Right atrium auricular region (tissue), 2 donors: Measurements from ENCODE around the gene UBR3. TPM values are rescaled to one million over a fixed set of nuclear protein-coding genes. Genes with fewer than 3 reads are reported as not detected.

Experiments used
- DNase-seq: peaks from one replicate; pipeline ENCODE4 v3.0.0-alpha.2; 2019; ENCODE audit warnings: low spot score
- H3K27ac ChIP-seq, 2 donors: fragments of 200-600 bp; sonication (generic); 1 replicate in 1 of 2; 2 replicates in 1 of 2; pipeline ENCODE4 v1.5.1; 2016 to 2019
- H3K27me3 ChIP-seq, 2 donors: fragments of 200-600 bp; sonication (generic); one replicate each; pipeline versions ENCODE4 v1.5.1 to v1.6.0; 2017 to 2019
- H3K36me3 ChIP-seq: fragments of 200-600 bp; sonication (generic); one replicate; pipeline ENCODE4 v1.5.1; 2016
- H3K4me1 ChIP-seq, 2 donors: fragments of 200-600 bp; sonication (generic); one replicate each; pipeline versions ENCODE4 v1.5.1 to v1.6.0; 2017 to 2019
- H3K4me3 ChIP-seq, 2 donors: fragments of 200-600 bp; sonication (generic); 1 replicate in 1 of 2; 2 replicates in 1 of 2; pipeline ENCODE4 v1.5.1; 2017 to 2019; ENCODE audit warnings: mild to moderate bottlenecking in 1 of 2, moderate library complexity in 1 of 2
- H3K9me3 ChIP-seq, 2 donors: fragments of 200-600 bp; sonication (generic); one replicate each; pipeline ENCODE4 v1.5.1; 2019
- CTCF ChIP-seq, 2 donors: fragments of 200-600 bp; sonication (generic); IDR thresholded peaks; one replicate each; pipeline ENCODE4 v1.5.1; 2019; ENCODE audit warnings: antibody characterized with exemption in 2 of 2
- total RNA-seq, 2 donors: library from RNA; depleted of rRNA; stranded (reverse); fragments of >200 nt; gene quantifications; one replicate each; pipeline ENCODE4 v1.1.0, GENCODE V29; 2016

Gene UBR3
- total RNA-seq, 2 donors from 2014 or later: 56.5 to 93.6 TPM

GRCh38 chr2:170038734-170039133, 211.5 kb downstream of the UBR3 start:
- H3K9me3 ChIP-seq: no peaks in the 10 kb centered on the region
- no peak overlapping the region for H3K27ac ChIP-seq
- no peak for TF ChIP-seq CTCF (IDR thresholded peaks at IDR 0.05)
- no peaks in the 10 kb centered on the region for H3K4me1 ChIP-seq
- H3K4me3 ChIP-seq: no peak overlapping the region
- H3K27me3 ChIP-seq: no peaks in the 10 kb centered on the region
- H3K36me3 ChIP-seq: peaks cover 10% of the 10 kb centered on the region
- DNase-seq: no peak

GRCh38 chr2:170039401-170040172, 212.3 kb downstream of the UBR3 start:
- peaks cover 10% of the 10 kb centered on the region for H3K36me3 ChIP-seq
- H3K4me3 ChIP-seq: no peak overlapping the region
- TF ChIP-seq CTCF (IDR thresholded peaks at IDR 0.05): no peak
- no peak overlapping the region for H3K27ac ChIP-seq
- H3K4me1 ChIP-seq: no peaks in the 10 kb centered on the region
- no peak for DNase-seq
- no peaks in the 10 kb centered on the region for H3K27me3 ChIP-seq
- no peaks in the 10 kb centered on the region for H3K9me3 ChIP-seq

- no peak for DNase-seq
- Histone ChIP-seq H3K27me3 (no peaks in the 10 kb centered on the region), H3K4me3 (no peak overlapping the region), H3K4me1 (no peaks in the 10 kb centered on the region), H3K9me3 (no peaks in the 10 kb centered on the region), H3K27ac (no peak overlapping the region), H3K36me3 (peaks cover 10% of the 10 kb centered on the region)
- TF ChIP-seq CTCF (IDR thresholded peaks at IDR 0.05): no peak
These were observed 217.7 kb downstream of the UBR3 start for GRCh38 chr2:170044751-170045478.

GRCh38 chr2:170047331-170048065, 220.2 kb downstream of the UBR3 start:
- no peak overlapping the region for H3K4me3 ChIP-seq
- peaks cover 12% of the 10 kb centered on the region for H3K36me3 ChIP-seq
- H3K27ac ChIP-seq: no peak overlapping the region
- H3K27me3 ChIP-seq: no peaks in the 10 kb centered on the region
- no peak for TF ChIP-seq CTCF (IDR thresholded peaks at IDR 0.05)
- DNase-seq: no peak
- H3K4me1 ChIP-seq: no peaks in the 10 kb centered on the region
- H3K9me3 ChIP-seq: no peaks in the 10 kb centered on the region

- Histone ChIP-seq H3K4me3 (no peak overlapping the region), H3K36me3 (peaks cover 15% of the 10 kb centered on the region), H3K27ac (no peak overlapping the region), H3K27me3 (no peaks in the 10 kb centered on the region), H3K4me1 (no peaks in the 10 kb centered on the region), H3K9me3 (no peaks in the 10 kb centered on the region)
- no peak for TF ChIP-seq CTCF (IDR thresholded peaks at IDR 0.05)
- no peak for DNase-seq
These were observed 224.9 kb downstream of the UBR3 start for GRCh38 chr2:170052151-170052550.
